GM21529 (cell line): ENCODE results near the gene SCUBE3.
A peak's percentile ranks its signal among the peaks of the same experiment; 100 is the strongest.

Experiments
- ATAC-seq: cut with Tn5 transposase; IDR thresholded peaks from one replicate; pipeline ENCODE4 v1.9.1; 2021; ENCODE audit not compliant: unreplicated experiment

The SCUBE3 gene

DNA sequence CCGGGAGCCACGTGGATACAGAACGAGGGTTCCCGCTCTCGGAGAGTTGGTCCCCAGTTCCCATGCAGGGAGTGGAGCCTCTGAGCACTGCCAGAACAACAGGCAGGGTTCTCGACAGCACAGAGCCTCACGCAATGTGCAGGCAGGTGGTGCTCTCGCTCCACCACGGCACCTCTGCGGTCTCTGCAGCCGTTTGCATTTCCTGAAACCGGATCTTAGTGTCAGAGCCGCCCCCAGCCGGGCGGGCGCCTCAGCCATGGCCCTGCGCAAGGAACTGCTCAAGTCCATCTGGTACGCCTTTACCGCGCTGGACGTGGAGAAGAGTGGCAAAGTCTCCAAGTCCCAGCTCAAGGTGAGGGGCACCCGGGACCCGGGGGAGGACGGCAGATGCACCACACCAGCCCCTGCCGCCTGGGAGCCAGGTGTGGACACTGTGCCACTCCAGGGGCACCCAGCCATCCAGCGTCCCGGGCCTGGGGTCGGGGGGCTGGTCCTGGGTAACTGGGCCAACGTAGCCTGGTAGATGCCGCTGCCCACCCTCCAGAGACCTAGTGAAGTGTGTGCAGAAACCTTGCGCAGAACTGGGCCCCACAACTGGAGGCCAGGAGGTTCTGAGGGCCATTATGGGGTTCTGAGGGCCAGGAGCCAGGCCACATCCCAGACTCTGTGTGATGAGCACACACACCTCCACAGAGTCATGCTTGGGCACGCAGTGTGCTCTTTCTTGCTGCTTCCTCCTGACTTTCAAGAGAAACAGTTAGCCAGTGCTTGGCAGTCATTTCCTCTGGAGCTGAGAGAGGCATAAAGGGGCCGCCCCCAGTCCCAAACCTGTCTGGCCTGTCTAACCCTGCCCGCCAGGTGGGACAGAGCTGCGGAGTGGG lies 84.1 kb downstream of the SCUBE3 start, which contains the start of gene DEF6:
DEF6 (plus strand) TSS at position 218 of the 881 bp plus-strand sequence; CDS start at position 257, 39 bp downstream.
- ATAC-seq, result peak; percentile 76

DNA sequence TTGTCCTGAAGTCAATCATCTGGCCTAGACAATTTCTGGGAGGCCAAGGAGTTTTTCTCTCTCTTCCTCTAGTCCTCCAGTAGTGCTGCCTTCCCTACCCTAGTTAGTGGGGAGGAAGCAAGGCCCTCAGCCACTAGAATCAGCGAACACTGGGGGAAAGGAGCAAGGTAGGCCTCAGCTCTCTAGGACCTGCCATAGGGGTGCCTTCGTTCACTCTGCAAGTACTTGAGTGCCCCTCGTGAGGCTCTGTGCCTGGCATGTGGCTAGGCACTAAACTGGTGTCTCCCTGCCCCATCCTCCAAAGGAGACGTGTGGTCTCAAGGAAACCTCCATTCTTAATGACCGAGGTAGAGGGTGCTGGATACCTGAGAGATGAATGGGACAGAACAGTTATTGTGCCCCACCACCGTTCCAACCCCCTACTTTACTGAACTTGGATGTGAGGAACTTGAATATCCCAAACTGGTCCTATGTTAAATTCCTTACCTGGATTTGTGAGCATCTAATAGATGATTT lies 84.9 kb downstream of the SCUBE3 start:
- ATAC-seq, result no peak

DNA sequence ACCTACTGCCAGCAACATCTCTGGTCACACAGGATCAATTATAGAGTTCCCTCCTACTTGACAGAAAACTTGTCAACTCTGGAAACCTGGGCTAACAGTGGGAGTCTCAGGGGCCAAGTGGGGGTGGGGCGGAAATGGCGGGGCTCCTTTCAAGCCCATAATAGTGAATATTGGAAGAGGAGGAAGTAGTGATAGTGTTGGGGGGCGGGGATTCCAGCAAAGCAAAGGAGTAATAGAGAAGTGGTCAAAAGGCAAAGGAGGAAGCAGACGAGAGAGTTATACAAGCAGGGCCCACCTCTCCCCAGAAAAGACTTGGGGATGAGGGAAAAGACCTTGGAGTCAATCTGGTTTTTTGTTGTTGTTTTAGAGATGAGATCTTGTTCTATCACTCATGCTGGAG lies 85.9 kb downstream of the SCUBE3 start:
- ATAC-seq, result no peak

DNA sequence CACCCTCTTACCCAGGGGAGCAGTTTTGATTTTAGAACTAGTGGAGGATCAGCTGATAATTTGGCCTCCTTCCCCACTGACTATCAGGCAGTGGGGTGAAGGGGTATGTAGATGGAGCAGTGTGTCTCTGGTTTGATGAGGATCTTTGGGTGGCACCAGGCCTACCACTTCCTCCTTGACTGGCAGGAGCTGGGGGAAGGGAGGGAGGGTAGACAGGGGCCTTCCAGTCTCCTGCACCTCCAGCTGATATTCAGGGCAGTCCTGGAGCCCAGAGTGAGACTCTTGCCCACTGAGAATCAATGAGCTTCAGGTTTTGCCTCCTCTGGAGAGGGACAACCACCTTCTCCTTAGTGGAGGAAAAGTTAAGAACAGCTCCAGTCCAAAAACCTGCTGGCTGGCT lies 87.1 kb downstream of the SCUBE3 start:
- ATAC-seq, result no peak
